Liver (tissue), 9 donors: Measurements from ENCODE around the gene MRPS23. TPM values are rescaled to one million over a fixed set of nuclear protein-coding genes. Genes with fewer than 3 reads are reported as not detected.

Source experiments
- DNase-seq: peaks from one replicate; pipeline ENCODE4 v3.0.0-alpha.2; 2017; ENCODE audit warnings: low spot score
- H3K27ac ChIP-seq, 2 donors: one replicate each; pipeline ENCODE4 v1.7.0; 2013; ENCODE audit warnings: inconsistent platforms in 2 of 2, low read length in 2 of 2, control low read depth in 1 of 2, low read depth in 1 of 2, mild to moderate bottlenecking in 1 of 2
- H3K27me3 ChIP-seq, 4 donors: one replicate each; pipeline versions ENCODE4 v1.6.1 to v1.7.0; 2013; ENCODE audit warnings: low read length in 3 of 4, inconsistent platforms in 1 of 4, mild to moderate bottlenecking in 1 of 4, moderate library complexity in 1 of 4; ENCODE audit not compliant: control insufficient read depth in 4 of 4, insufficient read depth in 4 of 4
- H3K36me3 ChIP-seq, 4 donors: one replicate each; pipeline versions ENCODE4 v1.6.1 to v1.7.0; 2013; ENCODE audit warnings: low read length in 3 of 4, mild to moderate bottlenecking in 3 of 4, low read depth in 1 of 4, moderate library complexity in 1 of 4; ENCODE audit not compliant: control insufficient read depth in 4 of 4, insufficient read depth in 3 of 4
- H3K4me1 ChIP-seq, 4 donors: one replicate each; pipeline versions ENCODE4 v1.6.1 to v1.7.0; 2013; ENCODE audit warnings: low read length in 3 of 4, mild to moderate bottlenecking in 3 of 4, moderate library complexity in 1 of 4; ENCODE audit not compliant: control insufficient read depth in 4 of 4, insufficient read depth in 4 of 4
- H3K4me3 ChIP-seq, 3 donors: one replicate each; pipeline versions ENCODE4 v1.6.1 to v1.7.0; 2013; ENCODE audit warnings: low read length in 3 of 3, control low read depth in 1 of 3, low read depth in 1 of 3, mild to moderate bottlenecking in 1 of 3
- H3K9ac ChIP-seq, 2 donors: one replicate each; pipeline ENCODE4 v1.7.0; 2013; ENCODE audit warnings: low read length in 2 of 2, mild to moderate bottlenecking in 2 of 2, moderate library complexity in 2 of 2, control low read depth in 1 of 2, low read depth in 1 of 2
- H3K9me3 ChIP-seq, 4 donors: one replicate each; pipeline versions ENCODE4 v1.6.1 to v1.7.0; 2013; ENCODE audit warnings: low read length in 3 of 4; ENCODE audit not compliant: control insufficient read depth in 4 of 4
- ATF3 ChIP-seq: IDR thresholded peaks from 2 replicates; pipeline ENCODE4 v1.6.1; 2016; ENCODE audit warnings: antibody characterized with exemption
- EGR1 ChIP-seq, 2 donors: IDR thresholded peaks; 2 replicates each; pipeline ENCODE4 v1.6.1; 2016 to 2018; ENCODE audit warnings: antibody characterized with exemption in 2 of 2, low read depth in 2 of 2
- FOXA1 ChIP-seq: IDR thresholded peaks from 2 replicates; pipeline ENCODE4 v1.6.1; 2016; ENCODE audit warnings: antibody characterized with exemption
- FOXA2 ChIP-seq: IDR thresholded peaks from 2 replicates; pipeline ENCODE4 v1.6.1; 2016; ENCODE audit warnings: antibody characterized with exemption
- GABPA ChIP-seq, 2 donors: IDR thresholded peaks in 1 of 2; conservative IDR thresholded peaks in 1 of 2; 2 replicates each; pipeline ENCODE4 v1.6.1; 2016; ENCODE audit warnings: antibody characterized with exemption in 2 of 2, mild to moderate bottlenecking in 1 of 2, moderate library complexity in 1 of 2
- HNF4A ChIP-seq, 2 donors: conservative IDR thresholded peaks; 2 replicates each; pipeline ENCODE4 v1.6.1; 2016; ENCODE audit warnings: antibody characterized with exemption in 2 of 2, mild to moderate bottlenecking in 2 of 2
- HNF4G ChIP-seq: IDR thresholded peaks from 2 replicates; pipeline ENCODE4 v1.6.1; 2016; ENCODE audit warnings: antibody characterized with exemption
- JUND ChIP-seq, 2 donors: IDR thresholded peaks; 2 replicates each; pipeline ENCODE4 v1.6.1; 2016; ENCODE audit warnings: antibody characterized with exemption in 2 of 2
- MAX ChIP-seq: IDR thresholded peaks from 2 replicates; pipeline ENCODE4 v1.6.1; 2016; ENCODE audit warnings: antibody characterized with exemption
- NR2F2 ChIP-seq: IDR thresholded peaks from 2 replicates; pipeline ENCODE4 v1.6.1; 2016; ENCODE audit warnings: antibody characterized with exemption
- RAD21 ChIP-seq, 2 donors: IDR thresholded peaks; 2 replicates each; pipeline ENCODE4 v1.6.1; 2016; ENCODE audit warnings: antibody characterized with exemption in 2 of 2, mild to moderate bottlenecking in 2 of 2
- REST ChIP-seq: IDR thresholded peaks from 2 replicates; pipeline ENCODE4 v1.6.1; 2016; ENCODE audit warnings: antibody characterized with exemption, mild to moderate bottlenecking
- RXRA ChIP-seq, 2 donors: IDR thresholded peaks; 2 replicates each; pipeline ENCODE4 v1.6.1; 2017 to 2018; ENCODE audit warnings: antibody characterized with exemption in 2 of 2, mild to moderate bottlenecking in 1 of 2
- SP1 ChIP-seq: IDR thresholded peaks from 2 replicates; pipeline ENCODE4 v1.6.1; 2018; ENCODE audit warnings: antibody characterized with exemption, mild to moderate bottlenecking
- TAF1 ChIP-seq: conservative IDR thresholded peaks from 2 replicates; pipeline ENCODE4 v1.6.1; 2016; ENCODE audit warnings: antibody characterized with exemption, mild to moderate bottlenecking
- YY1 ChIP-seq: IDR thresholded peaks from 2 replicates; pipeline ENCODE4 v1.6.1; 2016; ENCODE audit warnings: antibody characterized with exemption, mild to moderate bottlenecking
- WGBS: extraction: QIAGEN DNeasy Blood & Tissue Kit; methylation state at CpG from one replicate; pipeline ENCODE4 v1.1.7; 2013; 5-methylcytosine and 5-hydroxymethylcytosine counted together
- polyA plus RNA-seq, 2 donors: library from polyadenylated mRNA; stranded (reverse) in 1 of 2; unstranded in 1 of 2; fragments of 200-250 nt in 1 of 2; fragments of >200 nt in 1 of 2; fragmentation: Nextera tagmentation in 1 of 2; extraction: Ambion mirVana in 1 of 2; gene quantifications; one replicate each; pipeline versions ENCODE4 v1.2.1 to v1.2.3, GENCODE V29; 2013 to 2015
- total RNA-seq, 2 donors: library from RNA; depleted of rRNA; stranded (reverse); fragments of >200 nt; gene quantifications; one replicate each; pipeline ENCODE4 v1.2.3, GENCODE V29; 2014
- TF ChIP-seq, protein P1 (sequence below): fragments of 150-350 bp; IDR thresholded peaks from 2 replicates; pipeline ENCODE4 v1.5.1; 2017; ENCODE audit warnings: improper control_type of control experiment, low read depth, low read length; ENCODE audit not compliant: missing input control
- TF ChIP-seq, protein P2 (sequence below): IDR thresholded peaks from 2 replicates; pipeline ENCODE4 v1.6.1; 2016; ENCODE audit warnings: antibody characterized with exemption
- donor health status: healthy.
- donor health status: healthy.
- donor health status: healthy.
- donor health status: healthy.
- donor health status: healthy.

Gene MRPS23
- total and polyA plus RNA-seq, 4 donors = 9.8 to 24.3 (median 16.9) TPM

GRCh38 chr17:57853695-57854094, 3.9 kb upstream of the MRPS23 start:
- no peak for DNase-seq
- no peaks in the 10 kb centered on the region for H3K36me3 ChIP-seq

DNA sequence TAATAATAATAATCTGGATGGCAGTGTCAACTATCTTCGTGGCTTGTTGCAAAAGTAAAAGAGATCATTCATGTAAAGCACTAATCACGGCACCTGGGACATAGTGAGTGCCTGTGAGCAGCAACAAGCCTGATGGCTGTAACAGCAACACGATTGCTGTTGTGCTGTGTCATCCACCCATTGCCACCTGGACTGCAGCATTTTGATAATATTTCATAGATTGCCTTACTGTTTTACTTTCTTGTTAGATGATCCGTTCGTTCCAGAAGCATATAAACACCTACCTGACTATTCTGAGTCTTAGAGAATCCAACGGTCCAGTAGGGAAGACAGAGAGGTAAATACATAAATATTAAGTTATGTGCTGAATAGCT, 3.1 kb upstream of the MRPS23 start:
- TF ChIP-seq TAF1 = no peak
- TF ChIP-seq HNF4G = no peak
- TF ChIP-seq EGR1 (IDR thresholded peaks at IDR 0.05; ENCODE audit: low read depth in 2 of 2) = no peak
- no peak for TF ChIP-seq RAD21 (IDR thresholded peaks at IDR 0.05)
- TF ChIP-seq, protein P1, sequence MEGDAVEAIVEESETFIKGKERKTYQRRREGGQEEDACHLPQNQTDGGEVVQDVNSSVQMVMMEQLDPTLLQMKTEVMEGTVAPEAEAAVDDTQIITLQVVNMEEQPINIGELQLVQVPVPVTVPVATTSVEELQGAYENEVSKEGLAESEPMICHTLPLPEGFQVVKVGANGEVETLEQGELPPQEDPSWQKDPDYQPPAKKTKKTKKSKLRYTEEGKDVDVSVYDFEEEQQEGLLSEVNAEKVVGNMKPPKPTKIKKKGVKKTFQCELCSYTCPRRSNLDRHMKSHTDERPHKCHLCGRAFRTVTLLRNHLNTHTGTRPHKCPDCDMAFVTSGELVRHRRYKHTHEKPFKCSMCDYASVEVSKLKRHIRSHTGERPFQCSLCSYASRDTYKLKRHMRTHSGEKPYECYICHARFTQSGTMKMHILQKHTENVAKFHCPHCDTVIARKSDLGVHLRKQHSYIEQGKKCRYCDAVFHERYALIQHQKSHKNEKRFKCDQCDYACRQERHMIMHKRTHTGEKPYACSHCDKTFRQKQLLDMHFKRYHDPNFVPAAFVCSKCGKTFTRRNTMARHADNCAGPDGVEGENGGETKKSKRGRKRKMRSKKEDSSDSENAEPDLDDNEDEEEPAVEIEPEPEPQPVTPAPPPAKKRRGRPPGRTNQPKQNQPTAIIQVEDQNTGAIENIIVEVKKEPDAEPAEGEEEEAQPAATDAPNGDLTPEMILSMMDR = no peak
- TF ChIP-seq ATF3 = no peak
- no peak for TF ChIP-seq FOXA1
- no peak for TF ChIP-seq YY1
- TF ChIP-seq RXRA (IDR thresholded peaks at IDR 0.05) = no peak
- TF ChIP-seq GABPA (IDR thresholded peaks at IDR 0.05 in 1 of 2, conservative IDR thresholded peaks at IDR 0.05 in 1 of 2) = no peak
- no peak for TF ChIP-seq FOXA2
- no peak for TF ChIP-seq NR2F2
- no peak for TF ChIP-seq JUND (IDR thresholded peaks at IDR 0.05)
- TF ChIP-seq SP1 = no peak
- no peak for TF ChIP-seq MAX
- TF ChIP-seq REST = no peak
- TF ChIP-seq HNF4A (conservative IDR thresholded peaks at IDR 0.05) = no peak
- TF ChIP-seq, protein P2, sequence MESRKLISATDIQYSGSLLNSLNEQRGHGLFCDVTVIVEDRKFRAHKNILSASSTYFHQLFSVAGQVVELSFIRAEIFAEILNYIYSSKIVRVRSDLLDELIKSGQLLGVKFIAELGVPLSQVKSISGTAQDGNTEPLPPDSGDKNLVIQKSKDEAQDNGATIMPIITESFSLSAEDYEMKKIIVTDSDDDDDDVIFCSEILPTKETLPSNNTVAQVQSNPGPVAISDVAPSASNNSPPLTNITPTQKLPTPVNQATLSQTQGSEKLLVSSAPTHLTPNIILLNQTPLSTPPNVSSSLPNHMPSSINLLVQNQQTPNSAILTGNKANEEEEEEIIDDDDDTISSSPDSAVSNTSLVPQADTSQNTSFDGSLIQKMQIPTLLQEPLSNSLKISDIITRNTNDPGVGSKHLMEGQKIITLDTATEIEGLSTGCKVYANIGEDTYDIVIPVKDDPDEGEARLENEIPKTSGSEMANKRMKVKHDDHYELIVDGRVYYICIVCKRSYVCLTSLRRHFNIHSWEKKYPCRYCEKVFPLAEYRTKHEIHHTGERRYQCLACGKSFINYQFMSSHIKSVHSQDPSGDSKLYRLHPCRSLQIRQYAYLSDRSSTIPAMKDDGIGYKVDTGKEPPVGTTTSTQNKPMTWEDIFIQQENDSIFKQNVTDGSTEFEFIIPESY = no peak
- Histone ChIP-seq H3K27ac (no peak overlapping the region), H3K27me3 (no peaks in the 10 kb centered on the region)

More at GRCh38 chr17:57853695-57854094, 3.9 kb upstream of the MRPS23 start:
- Histone ChIP-seq H3K4me3 (no peak overlapping the region), H3K27ac (no peak overlapping the region), H3K4me1 (peaks cover 8 to 24% (median 18%) of the 10 kb centered on the region in 4 donors), H3K27me3 (no peaks in the 10 kb centered on the region), H3K9me3 (no peaks in the 10 kb centered on the region), H3K9ac (no peak overlapping the region)
- TF ChIP-seq RAD21 (IDR thresholded peaks at IDR 0.05) = no peak
- TF ChIP-seq, protein P1 = no peak
- no peak for TF ChIP-seq JUND (IDR thresholded peaks at IDR 0.05)
- TF ChIP-seq TAF1 = no peak
- TF ChIP-seq FOXA1 = no peak
- whole genome bisulfite sequencing = 60% methylated on average over 8 of the region's 8 CpGs

More for the DNA sequence above, 3.1 kb upstream of the MRPS23 start:
- Histone ChIP-seq H3K4me3 (no peak overlapping the region), H3K9ac (no peak overlapping the region), H3K36me3 (no peaks in the 10 kb centered on the region), H3K4me1 (peaks cover 8 to 27% (median 21%) of the 10 kb centered on the region in 4 donors), H3K9me3 (no peaks in the 10 kb centered on the region)
- no peak for DNase-seq
- WGBS = 72% methylated on average over 6 of the region's 6 CpGs
